ENCODE measurements around the gene MAEL. TPM values are rescaled to one million over a fixed set of nuclear protein-coding genes. Genes with fewer than 3 reads are reported as not detected.
"Not testable (repeated sequence)": the region's sequence is repeated elsewhere in the genome, so short reads cannot be mapped to it uniquely, and the experiment has no call there.

MAEL gene
- polyA plus RNA-seq, 5 donors, result 0.04 to 0.25 (median 0.17) TPM; not detected in 1

DNA sequence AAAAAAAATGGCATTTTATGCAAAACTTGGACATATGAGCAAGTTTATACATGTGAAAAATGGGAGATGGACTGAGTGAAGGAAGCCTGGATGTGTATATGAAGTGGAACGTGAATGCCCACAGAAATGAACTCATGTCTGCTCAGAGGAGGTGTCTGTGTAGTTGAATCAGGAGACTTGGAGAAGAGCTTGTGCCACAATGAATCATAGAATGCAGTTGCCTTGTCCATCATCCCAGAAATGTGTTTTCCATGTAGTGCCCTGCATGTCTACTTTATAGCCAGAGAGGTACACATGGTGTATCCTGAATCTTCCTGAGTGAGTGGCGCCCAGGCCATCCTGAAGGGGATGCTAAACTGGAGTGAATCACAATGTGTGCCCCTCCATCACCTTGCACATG lies 11.1 kb upstream of the MAEL start:
- no peak for DNase-seq

DNA sequence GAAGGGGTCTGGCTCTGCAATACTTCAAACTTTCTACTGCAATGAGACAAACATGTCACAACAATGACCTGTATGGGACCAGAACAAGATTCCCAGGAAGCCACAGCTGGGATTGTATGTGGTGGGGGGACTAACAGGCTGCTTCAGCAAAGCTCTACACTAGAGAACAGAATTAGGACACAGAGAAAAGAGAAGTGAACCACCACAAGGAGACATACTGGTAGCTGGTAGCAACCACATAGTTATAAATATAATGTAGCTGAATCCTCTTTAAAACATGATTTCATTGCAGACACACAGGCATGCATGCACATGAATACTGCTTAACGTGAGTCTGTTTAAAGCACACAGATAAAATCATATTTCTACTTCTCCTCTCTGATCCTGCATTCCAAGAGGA lies 10.3 kb upstream of the MAEL start:
- no peak for DNase-seq

DNA sequence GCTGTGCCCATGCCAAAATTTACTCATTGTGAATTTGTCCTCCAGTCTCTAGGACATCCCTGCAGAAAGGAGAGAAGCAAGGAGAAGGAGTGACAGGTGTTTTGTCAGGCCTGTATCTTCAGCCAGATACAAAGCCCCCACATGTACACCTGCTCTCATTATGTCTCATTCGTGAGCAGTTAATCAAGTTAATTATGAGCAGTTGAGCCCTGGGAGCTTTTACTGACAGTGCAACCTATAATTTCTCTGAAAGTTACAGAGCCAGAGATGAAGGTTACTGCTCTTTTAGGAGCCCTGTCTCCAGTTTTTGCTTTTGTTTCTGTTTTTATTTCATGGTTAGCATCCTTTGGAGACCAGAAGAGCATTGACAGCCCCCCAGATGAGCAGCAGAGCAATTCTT lies 8.7 kb upstream of the MAEL start:
- DNase-seq, result no peak

DNA sequence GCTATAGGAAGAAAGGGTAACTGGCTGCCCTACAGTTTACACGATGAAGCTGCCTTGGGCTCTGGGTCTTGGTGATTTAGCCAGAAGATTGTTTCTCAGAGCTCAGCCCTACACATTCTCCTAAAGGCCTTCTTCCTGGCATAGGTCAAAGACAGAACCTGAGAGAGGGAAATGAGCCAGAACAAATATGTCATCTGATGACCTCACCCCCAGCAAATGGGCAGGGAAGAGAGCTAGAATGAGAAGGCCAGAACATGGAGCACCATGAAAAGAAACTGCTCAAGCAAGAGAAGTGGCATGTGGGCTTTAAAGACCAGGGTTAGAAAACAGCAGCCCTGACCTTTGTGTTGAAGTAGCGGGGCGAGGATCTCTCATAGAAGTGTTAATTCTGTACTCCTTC lies 8.3 kb upstream of the MAEL start:
- DNase-seq, result no peak

DNA sequence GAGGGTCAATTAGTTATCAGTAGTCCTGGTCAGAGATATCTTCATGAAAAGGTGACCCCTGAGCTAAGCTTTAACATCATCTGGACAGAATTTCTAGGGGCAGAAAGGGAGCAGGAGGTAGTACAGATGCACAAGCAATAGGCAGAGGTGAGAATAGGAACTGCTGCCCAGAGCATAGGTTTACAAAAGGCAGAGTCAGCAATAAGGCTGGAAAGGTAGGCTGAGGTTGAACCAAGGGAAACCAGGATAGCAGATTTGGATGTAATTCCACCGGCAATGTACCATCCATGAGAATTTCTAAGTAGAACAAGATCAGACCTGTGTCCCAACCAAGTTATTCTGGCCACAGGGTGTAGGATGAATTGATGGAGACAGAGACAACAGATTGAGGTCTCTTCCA lies 7.5 kb upstream of the MAEL start:
- DNase-seq, result no peak

DNA sequence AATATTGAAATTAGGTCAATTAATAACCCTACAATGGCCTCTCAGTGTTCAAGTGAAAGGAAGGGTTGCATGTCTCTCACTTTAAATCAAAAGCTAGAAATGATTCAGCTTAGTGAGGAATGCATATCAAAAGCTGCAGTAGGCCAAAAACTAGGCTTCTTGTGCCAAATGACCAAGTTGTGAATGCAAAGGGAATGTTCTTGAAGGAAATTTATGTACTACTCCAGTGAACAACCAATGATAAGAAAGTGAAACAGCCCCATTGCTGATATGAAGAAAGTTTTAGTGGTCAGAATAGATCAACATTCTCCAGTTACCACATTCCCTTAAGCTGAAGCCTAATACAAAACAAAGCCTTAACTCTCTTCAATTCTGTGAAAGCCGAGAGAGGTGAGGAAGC lies 10.0 kb downstream of the MAEL start:
- no peak for DNase-seq

DNA sequence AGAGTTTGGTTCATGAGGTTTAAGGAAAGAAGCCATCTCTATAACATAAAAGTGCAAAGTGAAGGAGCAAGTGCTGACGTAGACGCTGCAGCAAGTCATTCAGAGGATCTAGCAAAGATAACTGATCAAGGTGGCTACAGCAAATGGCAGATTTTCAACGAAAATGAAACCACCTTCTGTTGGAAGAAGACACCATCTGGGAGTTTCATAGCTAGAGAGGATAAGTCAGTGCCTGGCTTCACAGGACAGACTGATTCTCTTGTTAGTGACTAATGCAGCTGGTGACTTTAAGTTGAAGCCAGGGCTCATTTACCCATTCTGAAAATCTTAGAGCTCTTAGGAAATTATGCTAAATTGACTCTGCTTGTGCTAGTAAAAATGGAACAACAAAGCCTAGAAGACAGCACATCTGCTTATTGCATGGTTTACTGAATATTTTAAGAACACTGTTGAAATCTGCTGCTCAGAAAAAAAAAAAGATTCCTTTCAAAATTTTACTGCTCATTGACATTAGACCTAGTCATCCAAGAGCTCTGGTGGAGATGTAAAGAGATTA lies 10.5 kb downstream of the MAEL start:
- DNase-seq, result no peak

DNA sequence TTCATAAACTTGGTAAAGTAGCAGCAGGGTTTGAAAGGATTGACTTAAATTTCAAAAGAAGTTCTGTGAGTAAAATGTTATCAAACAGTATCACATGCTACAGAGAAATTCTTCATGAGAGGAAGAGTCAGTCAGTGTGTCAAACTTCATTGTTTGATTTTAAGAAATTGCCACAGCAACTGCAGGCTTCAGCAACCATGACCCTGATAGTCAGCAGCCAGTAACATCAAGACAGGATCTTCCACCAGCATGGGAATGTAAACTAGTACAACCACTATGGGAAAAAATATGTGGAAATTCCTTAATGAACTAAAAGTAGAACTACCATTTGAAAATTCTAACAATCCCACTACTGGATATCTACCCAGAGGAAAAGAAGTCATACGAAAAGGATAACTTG lies 11.5 kb downstream of the MAEL start:
- no peak for DNase-seq

DNA sequence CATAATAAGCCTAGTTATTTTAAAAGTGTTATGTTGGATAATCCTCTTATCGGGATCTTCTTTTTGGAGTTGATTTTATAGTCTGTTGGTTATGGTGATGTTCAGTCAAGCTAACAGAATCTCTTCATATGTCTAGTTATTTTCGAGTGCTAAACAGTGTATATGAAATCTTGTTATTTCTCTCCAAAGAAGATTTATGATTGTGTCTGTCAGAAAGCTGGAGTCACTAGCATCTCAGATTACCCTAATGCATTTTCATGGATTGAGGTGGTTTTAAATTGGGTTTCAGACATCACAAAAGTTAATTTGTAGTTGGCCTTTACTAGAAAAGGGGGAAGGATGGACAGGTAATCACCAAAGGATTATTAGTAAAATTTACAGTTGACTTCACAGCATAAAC lies 13.3 kb downstream of the MAEL start:
- no peak for DNase-seq

DNA sequence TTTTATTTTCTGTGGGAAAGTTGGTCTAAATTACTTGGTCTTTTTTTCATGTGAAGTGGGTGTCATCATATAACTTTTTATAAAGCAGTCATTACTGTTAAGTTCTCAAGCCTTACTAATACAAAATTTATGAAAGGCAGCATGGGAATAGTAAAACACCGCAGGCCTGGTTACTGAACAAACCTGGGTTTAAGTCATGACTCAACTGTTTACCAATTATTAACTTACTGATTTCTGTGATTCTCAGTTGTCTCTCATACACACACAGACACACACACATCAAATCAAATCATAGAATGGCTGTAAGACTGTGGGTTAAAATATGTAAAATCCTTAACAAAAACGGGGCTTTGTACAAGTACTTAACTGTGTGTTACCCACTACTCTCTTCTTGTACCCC lies 14.6 kb downstream of the MAEL start:
- DNase-seq, result no peak

DNA sequence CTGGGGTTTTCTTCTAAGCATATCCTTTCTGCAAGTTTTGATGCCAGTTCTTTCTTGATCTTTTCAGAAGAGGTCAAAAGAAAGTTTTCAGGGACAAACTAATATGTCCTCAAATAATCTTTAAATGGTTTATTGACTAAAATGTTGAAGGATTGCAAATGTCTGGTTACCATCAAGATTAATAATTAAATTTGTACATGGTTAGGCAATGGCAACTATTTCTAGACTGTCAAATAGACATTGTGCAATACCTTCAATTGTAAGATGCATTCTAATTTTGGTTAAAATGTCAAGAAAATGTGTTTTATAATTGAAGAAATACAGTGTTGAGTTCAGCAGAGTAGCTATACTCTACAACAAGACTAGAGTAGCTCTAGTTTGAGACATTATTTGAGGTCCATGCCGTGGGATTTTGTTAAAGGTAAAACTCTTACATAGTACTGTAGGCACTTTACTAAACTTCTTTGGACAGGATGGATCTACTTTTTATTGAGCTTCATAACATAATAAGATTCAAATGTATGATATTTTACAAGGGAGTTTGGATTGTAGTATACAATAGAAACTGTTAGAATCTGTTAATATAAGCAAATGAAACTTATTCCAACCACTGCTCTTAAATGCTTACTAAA lies 22.6 kb downstream of the MAEL start:
- DNase-seq, result no peak

DNA sequence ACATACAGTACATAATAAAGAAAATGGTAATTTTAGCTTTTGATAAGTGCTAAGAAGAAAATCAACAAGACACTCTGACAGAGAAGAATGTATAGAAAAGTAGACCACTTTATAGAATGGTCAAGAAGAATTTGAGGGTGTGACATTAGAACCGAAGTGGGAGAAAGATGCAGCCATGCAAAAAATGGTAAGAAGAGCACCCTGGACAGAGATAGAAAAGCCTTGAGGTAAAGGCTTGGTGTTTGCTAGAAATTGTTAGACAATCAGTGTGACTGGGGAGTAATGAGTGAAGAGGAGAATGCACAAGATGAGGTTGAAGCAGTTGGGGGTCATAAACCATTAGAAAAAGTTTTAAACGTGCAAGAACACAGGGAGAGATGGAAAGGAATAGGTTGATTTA lies 23.5 kb downstream of the MAEL start:
- no peak for DNase-seq

DNA sequence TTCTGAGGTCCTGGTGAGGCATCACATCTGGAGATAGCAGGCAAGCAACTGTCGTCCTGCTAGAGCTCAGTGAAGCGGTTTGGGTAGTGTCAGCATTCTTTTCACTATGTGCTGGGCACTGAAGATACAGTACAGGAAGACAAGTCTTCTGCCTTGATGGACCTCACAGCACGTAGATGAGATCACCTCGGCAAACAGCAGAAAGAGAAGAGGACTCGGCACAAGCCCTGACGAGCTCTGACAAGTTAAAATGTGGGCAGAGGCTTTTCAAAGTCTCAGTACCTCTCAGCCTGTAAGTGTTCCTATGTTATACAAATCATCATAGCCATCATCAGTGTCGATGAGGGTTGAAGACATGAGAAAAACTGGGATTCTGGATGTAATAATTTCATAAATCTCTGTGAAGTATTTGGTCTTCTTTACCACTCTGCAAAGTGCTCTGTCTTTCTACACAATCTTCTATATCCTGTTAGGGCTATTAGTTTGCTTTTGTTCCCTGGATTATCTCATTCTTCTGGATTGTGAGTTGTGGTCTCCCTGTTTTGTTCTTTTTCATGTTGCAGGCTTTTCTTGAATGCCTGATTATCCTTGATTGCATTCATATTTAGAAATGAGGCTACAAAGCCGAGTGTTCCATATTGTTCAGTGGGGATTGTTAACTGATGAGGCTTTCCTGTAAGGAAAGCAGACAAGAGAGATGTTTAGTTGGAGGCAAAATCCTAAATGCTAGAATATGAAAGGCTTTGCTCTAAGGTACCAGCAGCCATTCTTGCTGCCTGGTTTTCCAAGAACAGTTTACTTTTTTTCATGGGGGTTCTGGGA lies 24.2 kb downstream of the MAEL start:
- no peak for DNase-seq

DNA sequence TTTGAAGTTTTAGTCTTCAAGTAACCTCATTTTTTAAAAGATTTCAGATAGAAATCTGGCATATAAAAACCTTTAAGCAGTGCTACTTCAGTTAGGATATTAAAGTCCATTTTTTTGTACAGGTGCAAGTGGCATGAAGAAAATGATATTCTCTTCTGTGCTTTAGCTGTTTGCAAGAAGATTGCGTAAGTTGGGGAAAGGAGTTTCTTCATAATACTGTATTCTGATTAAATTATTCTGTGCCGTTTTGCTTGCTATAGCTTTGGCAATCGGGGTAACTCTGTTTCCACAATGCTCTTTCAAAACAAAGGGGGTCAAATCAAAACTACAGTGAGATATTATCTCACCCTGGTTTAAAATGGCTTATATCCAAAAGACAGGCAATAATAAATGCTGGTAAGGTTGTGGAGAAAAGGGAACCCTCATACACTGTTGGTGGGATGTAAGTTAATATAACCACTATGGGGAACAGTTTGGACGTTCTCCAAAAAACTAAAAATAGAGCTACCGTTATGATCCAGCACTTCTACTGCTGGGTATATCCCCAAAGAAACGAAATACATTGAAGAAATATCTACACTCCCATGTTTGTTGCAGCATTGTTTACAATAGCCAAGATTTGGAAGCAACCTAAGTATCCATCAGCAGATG lies 27.1 kb downstream of the MAEL start:
- DNase-seq, result no peak

DNA sequence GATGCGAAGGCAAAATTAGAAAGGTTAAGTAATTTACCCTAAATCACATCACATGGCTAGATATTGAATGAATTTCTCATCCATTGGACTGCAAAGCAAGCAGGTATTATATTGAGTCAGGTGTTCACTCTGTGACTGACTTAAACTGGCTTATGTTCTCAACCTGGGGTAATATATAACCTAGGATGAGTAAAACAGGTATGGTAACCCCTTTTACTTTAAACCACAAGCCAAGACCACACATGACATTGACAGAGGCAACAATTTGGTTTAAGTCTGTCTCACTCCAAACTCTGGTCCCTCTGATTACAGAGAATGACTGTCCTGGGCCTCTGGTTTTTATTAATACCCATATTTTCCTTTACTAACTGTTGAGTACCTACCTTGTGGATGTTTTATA lies 33.3 kb downstream of the MAEL start:
- DNase-seq, result no peak

DNA sequence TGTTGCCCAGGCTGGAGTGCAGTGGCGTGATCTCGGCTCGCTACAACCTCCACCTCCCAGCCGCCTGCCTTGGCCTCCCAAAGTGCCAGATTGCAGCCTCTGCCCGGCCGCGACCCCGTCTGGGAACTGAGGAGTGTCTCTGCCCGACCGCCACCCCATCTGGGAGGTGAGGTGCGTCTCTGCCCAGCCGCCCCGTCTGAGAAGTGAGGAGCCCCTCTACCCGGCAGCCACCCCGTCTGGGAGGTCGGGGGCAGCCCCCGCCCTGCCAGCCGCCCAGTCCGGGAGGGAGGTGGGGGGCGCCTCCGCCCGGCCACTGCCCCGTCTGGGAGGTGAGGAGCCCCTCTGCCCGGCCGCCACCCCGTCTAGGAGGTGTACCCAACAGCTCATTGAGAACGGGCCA lies 40.5 kb downstream of the MAEL start:
- not testable (repeated sequence) for DNase-seq

DNA sequence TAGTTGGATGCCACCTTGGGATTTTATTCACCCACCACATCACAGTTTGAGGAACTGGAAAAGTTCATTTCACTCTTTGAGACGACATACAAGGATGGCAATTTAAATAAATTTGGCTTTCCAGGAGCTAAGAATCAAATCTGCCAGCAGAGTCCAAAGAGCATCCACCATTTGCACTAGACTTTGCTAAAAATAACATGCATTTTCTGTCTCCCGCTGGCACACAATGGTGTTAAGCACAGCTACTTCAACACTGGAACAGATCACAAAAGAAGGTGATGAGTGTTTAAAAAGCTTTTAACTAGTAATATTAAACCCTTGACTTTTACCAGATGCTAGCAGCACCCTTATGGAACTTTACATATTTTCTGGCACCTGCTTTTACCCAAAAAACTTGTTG lies 44.6 kb downstream of the MAEL start:
- DNase-seq, result no peak

DNA sequence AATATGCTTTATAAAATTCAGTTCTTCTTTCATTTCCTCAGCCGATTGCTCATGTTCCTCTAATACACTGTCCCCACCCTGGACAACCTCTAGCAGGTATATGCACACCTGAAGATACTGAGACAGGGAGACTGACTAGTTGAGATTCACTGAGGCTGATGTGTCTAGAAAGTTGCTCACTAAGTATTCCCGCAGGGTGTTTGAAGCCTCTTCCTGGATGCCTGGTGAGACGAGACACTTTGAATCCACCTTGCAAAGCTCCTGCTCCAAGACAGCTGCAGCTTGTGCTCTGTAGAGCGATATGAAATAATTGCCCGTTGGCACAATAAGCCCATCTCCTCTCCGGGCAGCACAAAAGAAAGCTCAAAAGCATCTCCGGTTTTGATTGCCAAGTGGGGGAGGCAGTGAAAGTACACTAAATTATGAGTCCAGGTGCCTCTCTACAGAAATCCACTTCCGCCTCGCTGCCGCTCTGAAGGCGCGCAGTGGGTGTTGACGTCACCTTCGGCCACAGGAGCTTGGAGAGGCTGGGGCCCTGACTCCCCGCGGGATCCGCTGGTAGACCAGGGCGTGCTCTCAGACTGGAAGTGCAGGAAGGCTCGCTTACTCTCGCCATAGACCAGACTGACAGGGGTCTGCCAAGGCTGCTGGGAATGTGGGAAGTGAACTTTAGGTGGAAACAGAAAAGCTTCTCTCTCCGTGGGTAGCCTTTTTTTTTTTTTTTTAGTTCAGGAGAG lies 54.8 kb downstream of the MAEL start:
- DNase-seq, result peak; percentile 60 to 62

DNA sequence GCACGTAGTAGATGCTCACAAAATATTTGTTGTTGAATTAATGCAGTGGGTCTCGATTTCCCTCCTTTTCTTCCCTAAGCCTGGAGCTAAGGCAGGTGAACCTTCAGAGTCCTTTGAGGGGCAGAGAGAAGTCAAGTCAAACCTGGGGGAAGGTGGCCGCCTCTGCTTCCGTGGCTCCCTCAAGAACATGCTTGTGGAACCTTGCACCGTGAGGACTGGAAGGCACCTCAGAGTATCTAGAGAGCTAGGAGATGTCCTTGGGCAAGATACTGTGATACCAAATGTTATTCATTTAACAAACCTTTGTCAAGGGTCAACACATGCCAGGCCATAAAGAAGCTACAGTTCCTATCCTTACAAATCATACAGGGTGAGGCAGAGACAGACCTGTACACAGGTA lies 62.8 kb downstream of the MAEL start:
- no peak for DNase-seq

DNA sequence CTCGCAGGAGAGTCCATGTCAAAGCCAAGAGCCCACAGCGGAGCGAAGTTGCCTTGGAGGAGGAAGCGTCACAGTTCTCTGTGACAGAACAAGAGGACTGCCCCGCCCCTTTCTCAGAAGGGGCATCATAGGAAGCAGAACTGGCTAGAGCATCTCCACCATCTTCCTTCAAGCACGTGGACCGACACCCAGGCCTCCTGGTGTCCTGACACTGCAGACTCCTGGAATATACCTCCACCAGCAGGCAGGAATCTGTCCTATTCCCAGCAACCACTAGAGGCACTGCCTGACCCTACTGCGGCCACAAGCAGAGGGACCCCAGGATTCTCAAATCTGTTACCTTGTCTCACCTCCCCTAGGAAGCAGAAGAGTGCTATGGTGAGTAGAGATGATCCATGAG lies 63.3 kb downstream of the MAEL start:
- no peak for DNase-seq

DNA sequence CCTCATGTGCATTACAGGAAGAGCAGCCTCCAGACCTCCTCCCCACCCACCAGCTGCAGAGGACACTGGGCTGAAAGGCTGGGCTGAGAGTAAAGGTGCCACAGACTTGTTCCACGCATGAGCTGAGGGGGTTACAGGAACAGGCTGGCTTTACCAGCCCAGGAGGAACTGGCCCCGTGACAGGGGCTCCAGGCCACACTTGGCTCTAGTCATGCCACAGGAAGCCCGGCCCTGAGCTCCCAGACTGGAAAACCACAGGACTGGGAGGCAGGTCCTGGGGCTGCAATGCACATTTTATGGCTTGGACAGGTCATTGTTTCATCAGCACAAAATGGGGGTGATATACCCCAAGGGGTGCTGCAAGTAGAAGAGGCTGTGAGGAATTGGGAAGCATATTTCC lies 65.5 kb downstream of the MAEL start:
- DNase-seq, result no peak

DNA sequence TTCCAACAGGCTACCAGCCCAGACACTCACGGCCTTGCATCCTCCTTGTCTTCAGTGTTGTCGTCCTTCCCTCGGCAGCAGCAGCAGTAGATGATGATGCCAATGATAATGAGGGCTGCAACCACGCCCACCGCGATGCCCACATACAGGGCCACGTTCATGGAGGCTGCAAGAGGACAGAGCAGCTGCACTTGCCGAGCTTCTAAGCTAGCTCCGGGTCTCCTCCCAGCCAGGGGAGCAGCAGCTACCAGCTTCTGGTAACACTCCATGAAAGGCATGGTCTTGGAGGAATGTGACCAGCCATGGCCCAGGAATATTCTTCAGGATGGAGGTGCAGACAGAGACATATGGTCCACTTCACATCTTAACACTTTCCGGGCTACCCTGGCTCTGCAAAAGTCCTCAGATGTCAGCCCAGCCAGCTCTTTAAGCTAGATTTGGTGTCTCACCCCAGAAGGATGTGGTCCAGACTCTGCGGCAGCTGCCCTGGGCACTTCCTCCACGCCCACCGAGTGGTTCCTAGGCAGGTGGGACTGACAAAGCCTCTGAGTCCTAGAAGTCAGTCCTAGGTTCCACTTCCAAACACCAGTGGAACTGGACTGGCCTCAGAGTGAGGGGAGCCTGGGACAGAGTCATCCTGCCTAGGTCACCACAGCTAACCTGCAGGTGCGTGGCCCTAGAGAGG lies 66.0 kb downstream of the MAEL start:
- DNase-seq, result no peak
